ENCODE results near the gene HM13. TPM values are rescaled to one million over a fixed set of nuclear protein-coding genes. Genes with fewer than 3 reads are reported as not detected.

Gene HM13
- total and polyA plus RNA-seq, 2 experiments from 2014 or later, result 126 to 150 TPM

- no peak overlapping the region for H2AFZ ChIP-seq
- H3F3A ChIP-seq (replicated peaks; ENCODE audit: low read depth), result peaks cover 41% of the 10 kb centered on the region
- DNase-seq (ENCODE audit: low spot score) (peak; percentile 67), ATAC-seq (peak; percentile 0; the same call in 2 of the 3 replicates)
- Mint-ChIP-seq H3K36me3 (ENCODE audit: low read depth) (peaks cover 13% of the 10 kb centered on the region), H3K27me3 (ENCODE audit: insufficient read depth, low read depth, poor library complexity) (peaks cover 68% of the 10 kb centered on the region), H3K4me1 (peaks cover 48% of the 10 kb centered on the region), H3K4me3 (peak overlapping the region; percentile 89), H3K9me3 (peaks cover 2% of the 10 kb centered on the region; the same call in 1 of the 3 replicates), H3K27ac (peak overlapping the region; percentile 89)
- peaks cover 52% of the 10 kb centered on the region for H3K4me1 ChIP-seq (ENCODE audit: insufficient read depth)
- H3K36me3 ChIP-seq (ENCODE audit: insufficient read depth), result no peaks in the 10 kb centered on the region
- H4K20me1 ChIP-seq (replicated peaks; ENCODE audit: insufficient read depth), result no peaks in the 10 kb centered on the region
- peak overlapping the region; percentile 61 for H3K4me3 ChIP-seq
- H3K27ac ChIP-seq (ENCODE audit: low read depth), result peak overlapping the region; percentile 92
- H3K27me3 ChIP-seq (ENCODE audit: insufficient read depth), result no peaks in the 10 kb centered on the region
- peaks cover 19% of the 10 kb centered on the region for H3K79me2 ChIP-seq (replicated peaks; ENCODE audit: insufficient read depth)
- peak overlapping the region; percentile 76 for H3K4me2 ChIP-seq
- no peaks in the 10 kb centered on the region for H3K9me2 ChIP-seq (ENCODE audit: insufficient read depth)
- peak; percentile 75; the same call in 1 of the 2 replicates for TF ChIP-seq POLR2AphosphoS5 (IDR thresholded peaks at IDR 0.05; ENCODE audit: low read depth)
- TF ChIP-seq JUNB (IDR thresholded peaks at IDR 0.05; ENCODE audit: unreplicated experiment), result peak; percentile 2
- TF ChIP-seq EZH2phosphoT487 (IDR thresholded peaks at IDR 0.05; ENCODE audit: unreplicated experiment), result no peak
- TF ChIP-seq ETS1 (IDR thresholded peaks at IDR 0.05), result peak; percentile 4; the same call in 1 of the 2 replicates
Observed at GRCh38 chr20:31606804-31607639, 92.8 kb downstream of the HM13 start.

GRCh38 chr20:31607640-31608250 is 93.5 kb downstream of the HM13 start:
- Histone ChIP-seq H3K4me2 (peak overlapping the region; percentile 76), H2AFZ (no peak overlapping the region), H3F3A (replicated peaks; ENCODE audit: low read depth) (peaks cover 38% of the 10 kb centered on the region), H4K20me1 (replicated peaks; ENCODE audit: insufficient read depth) (no peaks in the 10 kb centered on the region), H3K27me3 (ENCODE audit: insufficient read depth) (no peaks in the 10 kb centered on the region), H3K27ac (ENCODE audit: low read depth) (peak overlapping the region; percentile 92), H3K4me1 (ENCODE audit: insufficient read depth) (peaks cover 52% of the 10 kb centered on the region), H3K36me3 (ENCODE audit: insufficient read depth) (no peaks in the 10 kb centered on the region), H3K4me3 (peak overlapping the region; percentile 61), H3K9me2 (ENCODE audit: insufficient read depth) (no peaks in the 10 kb centered on the region), H3K79me2 (replicated peaks; ENCODE audit: insufficient read depth) (peaks cover 19% of the 10 kb centered on the region)
- peaks cover 13% of the 10 kb centered on the region for H3K36me3 Mint-ChIP-seq (ENCODE audit: low read depth)
- H3K4me3 Mint-ChIP-seq, result peak overlapping the region; percentile 89
- ATAC-seq (no peak), DNase-seq (ENCODE audit: low spot score) (no peak)
- H3K27ac Mint-ChIP-seq, result no peak overlapping the region
- peaks cover 2% of the 10 kb centered on the region; the same call in 1 of the 3 replicates for H3K9me3 Mint-ChIP-seq
- peaks cover 44% of the 10 kb centered on the region for H3K4me1 Mint-ChIP-seq
- H3K27me3 Mint-ChIP-seq (ENCODE audit: insufficient read depth, low read depth, poor library complexity), result peaks cover 72% of the 10 kb centered on the region
- no peak for TF ChIP-seq ETS1 (IDR thresholded peaks at IDR 0.05)
- no peak for TF ChIP-seq STAT1 (IDR thresholded peaks at IDR 0.05; ENCODE audit: unreplicated experiment)
- TF ChIP-seq POLR2AphosphoS5 (IDR thresholded peaks at IDR 0.05; ENCODE audit: low read depth), result no peak
- no peak for TF ChIP-seq CTCF (conservative IDR thresholded peaks at IDR 0.05; ENCODE audit: low read depth in 2 of 2)
- TF ChIP-seq CREB1 (CRISPR knock-in tag; IDR thresholded peaks at IDR 0.05; ENCODE audit: low read depth), result no peak
- TF ChIP-seq NANOG (IDR thresholded peaks at IDR 0.05; ENCODE audit: borderline replicate concordance), result no peak
- no peak for TF ChIP-seq REST (IDR thresholded peaks at IDR 0.05; ENCODE audit: unreplicated experiment)

Measured in GM23338 (cell line).